ENCODE results near the gene TNFRSF13B. TPM values are rescaled to one million over a fixed set of nuclear protein-coding genes. Genes with fewer than 3 reads are reported as not detected.

Gene TNFRSF13B
- total RNA-seq, 1 experiment from 2014 or later = 0.28 TPM

- TF ChIP-seq, protein P1, sequence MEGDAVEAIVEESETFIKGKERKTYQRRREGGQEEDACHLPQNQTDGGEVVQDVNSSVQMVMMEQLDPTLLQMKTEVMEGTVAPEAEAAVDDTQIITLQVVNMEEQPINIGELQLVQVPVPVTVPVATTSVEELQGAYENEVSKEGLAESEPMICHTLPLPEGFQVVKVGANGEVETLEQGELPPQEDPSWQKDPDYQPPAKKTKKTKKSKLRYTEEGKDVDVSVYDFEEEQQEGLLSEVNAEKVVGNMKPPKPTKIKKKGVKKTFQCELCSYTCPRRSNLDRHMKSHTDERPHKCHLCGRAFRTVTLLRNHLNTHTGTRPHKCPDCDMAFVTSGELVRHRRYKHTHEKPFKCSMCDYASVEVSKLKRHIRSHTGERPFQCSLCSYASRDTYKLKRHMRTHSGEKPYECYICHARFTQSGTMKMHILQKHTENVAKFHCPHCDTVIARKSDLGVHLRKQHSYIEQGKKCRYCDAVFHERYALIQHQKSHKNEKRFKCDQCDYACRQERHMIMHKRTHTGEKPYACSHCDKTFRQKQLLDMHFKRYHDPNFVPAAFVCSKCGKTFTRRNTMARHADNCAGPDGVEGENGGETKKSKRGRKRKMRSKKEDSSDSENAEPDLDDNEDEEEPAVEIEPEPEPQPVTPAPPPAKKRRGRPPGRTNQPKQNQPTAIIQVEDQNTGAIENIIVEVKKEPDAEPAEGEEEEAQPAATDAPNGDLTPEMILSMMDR (conservative IDR thresholded peaks at IDR 0.05) = no peak
- no peak overlapping the region for H4K8ac ChIP-seq (replicated peaks; ENCODE audit: insufficient read length, low read depth, low read length)
- no peak overlapping the region for H3K27ac Mint-ChIP-seq
- no peak overlapping the region for H3T11ph ChIP-seq (ENCODE audit: low read length)
- no peak overlapping the region for H3K4me2 ChIP-seq (ENCODE audit: insufficient read depth, insufficient read length, low read length)
- no peak overlapping the region for H2BK15ac ChIP-seq (ENCODE audit: low read depth, low read length)
- no peaks in the 10 kb centered on the region for H4K20me1 ChIP-seq (ENCODE audit: control insufficient read depth, insufficient read depth, insufficient read length)
- H2AK5ac ChIP-seq (ENCODE audit: insufficient read length, low read length) = no peak overlapping the region
- H3K27me3 Mint-ChIP-seq (ENCODE audit: low read depth) = peaks cover 1% of the 10 kb centered on the region; the same call in 1 of the 2 replicates
- H3K9me3 ChIP-seq (ENCODE audit: control insufficient read depth, low read depth, low read length) = no peaks in the 10 kb centered on the region
- no peaks in the 10 kb centered on the region for H3K79me2 ChIP-seq (ENCODE audit: insufficient read depth, low read length)
- H3K27me3 ChIP-seq (ENCODE audit: insufficient read depth, low read length) = no peaks in the 10 kb centered on the region
- no peak overlapping the region for H2BK12ac ChIP-seq (ENCODE audit: insufficient read length, low read depth, low read length)
- H2BK120ac ChIP-seq (ENCODE audit: low read depth, low read length, poor library complexity, severe bottlenecking) = no peak overlapping the region
- no peak overlapping the region for H3K18ac ChIP-seq (ENCODE audit: insufficient read length, low read depth, low read length)
- H3K14ac ChIP-seq (ENCODE audit: insufficient read depth, low read length) = no peak overlapping the region
- no peak for DNase-seq
- H4K91ac ChIP-seq (ENCODE audit: insufficient read length, low read depth, low read length) = no peak overlapping the region
- H3K4me3 Mint-ChIP-seq = no peak overlapping the region
- H3K4ac ChIP-seq (ENCODE audit: low read depth, low read length) = no peak overlapping the region
- no peaks in the 10 kb centered on the region for H3K79me1 ChIP-seq (ENCODE audit: insufficient read depth, low read depth, low read length, poor library complexity, severe bottlenecking)
- no peak overlapping the region for H3K56ac ChIP-seq (ENCODE audit: insufficient read length, low read depth, low read length)
- H2BK20ac ChIP-seq (ENCODE audit: low read depth, low read length, poor library complexity, severe bottlenecking) = no peak overlapping the region
- no peak overlapping the region for H2AFZ ChIP-seq (ENCODE audit: low read length)
- no peak overlapping the region for H2BK5ac ChIP-seq (ENCODE audit: insufficient read length, low read length)
- no peak overlapping the region for H3K9ac ChIP-seq (ENCODE audit: extremely low read depth, insufficient read length, low read length)
- H3K23ac ChIP-seq (ENCODE audit: insufficient read length, low read depth, low read length) = no peak overlapping the region
- no peaks in the 10 kb centered on the region for H3K4me1 ChIP-seq (ENCODE audit: insufficient read depth, low read length)
- no peak overlapping the region for H4K5ac ChIP-seq (ENCODE audit: insufficient read length, low read depth, low read length)
- H3K27ac ChIP-seq (ENCODE audit: insufficient read length, low read depth, low read length) = no peak overlapping the region
- H3K9me3 Mint-ChIP-seq = peaks cover 0 to 2% of the 10 kb centered on the region in 2 experiments; a peak in 1 of 5 replicates
- no CpG with 5 or more reads among the region's 8 CpGs for WGBS (ENCODE audit: extremely low coverage, insufficient read length, low lambda C conversion rate)
- no peaks in the 10 kb centered on the region for H3K23me2 ChIP-seq (ENCODE audit: insufficient read length, low read depth, low read length, poor library complexity, severe bottlenecking)
- no peaks in the 10 kb centered on the region for H3K36me3 Mint-ChIP-seq (ENCODE audit: insufficient read depth in 1 of 3, low read depth in 3 of 3)
- peaks cover 16 to 20% of the 10 kb centered on the region in 2 experiments for H3K4me1 Mint-ChIP-seq
Measured at GRCh38 chr17:16932156-16932555, 39.8 kb downstream of the TNFRSF13B start.

Measured in H9 (cell line).